PFSK-1 (cell line): ENCODE results near the gene SNX8.

Experiments used
- POLR2AphosphoS5 ChIP-seq: IDR thresholded peaks from 2 replicates; pipeline ENCODE4 v1.6.1; 2012; ENCODE audit warnings: low read depth, mild to moderate bottlenecking, control low read depth, low read length, moderate library complexity
- SIN3A ChIP-seq: IDR thresholded peaks from 2 replicates; pipeline ENCODE4 v1.6.1; 2012; ENCODE audit warnings: mild to moderate bottlenecking, low read length, moderate library complexity, borderline replicate concordance; ENCODE audit not compliant: insufficient read depth
- TAF1 ChIP-seq: IDR thresholded peaks from 2 replicates; pipeline ENCODE4 v1.6.1; 2012; ENCODE audit warnings: low read length, control low read depth, borderline replicate concordance; ENCODE audit not compliant: insufficient read depth

- no peak for TF ChIP-seq SIN3A
- no peak for TF ChIP-seq TAF1
- TF ChIP-seq POLR2AphosphoS5 = no peak
These were observed 33.8 kb downstream of the SNX8 start for GRCh38 chr7:2280424-2280823.
